ENCODE results near the gene RALGDS.
"Not testable (repeated sequence)": the region's sequence is repeated elsewhere in the genome, so short reads cannot be mapped to it uniquely, and the experiment has no call there.

The RALGDS gene

DNA sequence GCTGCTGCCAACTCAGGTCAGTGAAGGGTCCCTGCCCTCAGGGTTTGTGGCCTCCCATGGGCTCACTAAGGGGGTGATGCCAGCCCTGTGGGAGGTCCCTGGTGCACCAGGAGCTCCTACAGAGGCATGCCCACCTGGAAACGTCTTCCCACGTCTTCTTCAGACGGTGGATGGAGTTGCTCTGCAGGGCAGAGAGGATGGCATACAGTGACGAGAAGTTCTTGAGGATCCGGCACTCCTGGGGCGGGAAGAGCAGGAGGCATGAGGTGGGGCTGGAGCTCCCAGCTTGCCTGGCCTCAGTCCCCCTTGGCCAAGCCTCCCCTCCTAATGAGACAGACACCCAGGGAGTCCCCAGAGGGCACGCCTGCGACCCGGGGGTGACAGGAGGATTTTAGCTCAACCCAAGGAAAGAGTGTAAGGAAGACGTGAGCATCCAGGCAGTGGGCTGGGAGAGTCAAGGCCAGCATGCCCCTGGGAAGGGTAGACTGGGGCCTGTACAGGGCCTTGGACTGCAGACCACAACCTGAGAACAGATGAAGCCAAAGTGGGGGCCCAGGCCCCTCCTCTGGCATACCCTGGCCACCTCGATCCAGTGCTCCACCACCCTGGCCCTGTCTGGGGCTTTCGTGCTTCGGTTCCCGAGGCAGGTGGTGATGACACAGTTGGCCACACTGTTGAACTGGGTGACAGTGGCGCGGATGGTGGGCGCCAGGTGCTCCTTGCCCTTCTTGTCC is 14.4 kb downstream of the RALGDS start:
- DNase-seq (ENCODE audit: low read depth) = no peak

DNA sequence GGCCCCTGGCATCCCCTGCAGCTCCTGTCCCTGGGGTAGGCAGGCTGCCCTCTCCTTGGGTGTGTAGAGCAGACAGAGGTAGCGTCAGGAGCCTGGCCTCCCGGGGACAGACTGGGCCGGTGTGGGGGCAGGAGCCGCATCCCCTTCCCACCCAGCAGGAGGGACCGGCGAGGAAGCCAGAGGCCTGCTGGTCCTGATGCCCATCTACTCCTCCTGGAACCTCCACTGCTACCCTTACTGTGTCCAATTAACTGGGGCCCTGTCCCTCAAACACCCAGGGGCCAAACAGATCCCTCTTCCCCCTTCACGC is 15.6 kb downstream of the RALGDS start:
- DNase-seq (ENCODE audit: low read depth) = no peak

DNA sequence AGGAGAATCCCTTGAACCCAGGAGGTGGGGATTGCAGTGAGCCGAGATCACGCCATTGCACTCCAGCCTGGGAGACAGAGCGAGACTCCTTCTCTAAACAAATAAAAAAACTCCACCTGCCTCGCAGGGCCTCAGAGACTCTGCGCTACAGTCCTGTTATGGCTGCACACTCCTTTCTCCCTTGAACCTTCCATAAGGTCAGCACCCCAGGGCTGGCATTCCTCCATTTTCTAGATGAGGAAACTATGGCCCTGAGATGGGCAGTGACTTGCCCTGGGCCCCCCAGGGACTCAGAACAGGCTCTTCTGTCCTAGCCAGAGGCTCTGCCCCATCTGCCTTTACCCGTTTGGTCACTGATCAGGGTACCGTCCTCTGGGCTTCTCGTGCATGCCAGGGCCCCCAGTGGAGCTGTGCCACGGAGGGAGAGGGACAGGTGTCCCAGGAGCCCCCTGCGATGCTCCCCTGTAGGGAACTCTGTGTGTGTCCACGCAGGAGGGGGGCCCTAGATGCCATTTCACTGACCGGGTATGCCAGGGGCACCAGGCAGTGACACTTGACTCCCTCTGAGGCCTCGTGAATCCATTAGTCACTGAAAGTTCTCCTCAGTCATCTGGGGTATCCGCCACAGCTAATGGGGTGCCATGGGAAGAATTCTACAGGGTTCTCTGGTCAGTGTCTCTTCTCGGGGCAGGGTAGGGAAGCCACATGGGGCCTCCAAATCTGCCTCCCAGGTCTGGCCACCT is 16.2 kb downstream of the RALGDS start:
- DNase-seq (ENCODE audit: low read depth) = no peak

DNA sequence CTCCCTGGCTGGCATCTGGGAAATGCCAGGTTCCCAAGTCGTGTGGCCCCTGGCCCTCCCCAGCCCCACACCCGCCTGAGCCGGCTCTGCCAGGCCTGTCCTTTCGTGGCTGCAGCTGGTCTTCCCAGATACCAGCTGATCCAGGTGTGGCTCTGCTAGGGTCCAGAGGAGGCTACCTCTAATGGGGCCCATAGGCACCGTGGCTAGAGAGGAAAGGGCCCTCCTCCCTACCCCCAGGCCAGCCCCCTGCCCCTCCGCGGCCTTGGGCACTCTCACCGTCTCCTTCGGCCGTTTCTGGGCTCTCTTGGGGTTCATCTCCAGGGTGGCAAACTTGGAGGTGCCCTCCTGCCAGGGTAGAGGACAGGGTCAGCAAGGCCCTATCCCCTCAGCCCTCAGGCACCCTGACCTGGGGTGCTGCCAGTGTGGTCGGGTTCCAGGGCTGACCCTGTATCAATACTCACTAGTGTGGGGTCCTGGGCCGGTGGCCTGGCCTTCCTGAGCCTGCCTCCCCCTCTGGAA is 17.0 kb downstream of the RALGDS start:
- DNase-seq (ENCODE audit: low read depth) = no peak

DNA sequence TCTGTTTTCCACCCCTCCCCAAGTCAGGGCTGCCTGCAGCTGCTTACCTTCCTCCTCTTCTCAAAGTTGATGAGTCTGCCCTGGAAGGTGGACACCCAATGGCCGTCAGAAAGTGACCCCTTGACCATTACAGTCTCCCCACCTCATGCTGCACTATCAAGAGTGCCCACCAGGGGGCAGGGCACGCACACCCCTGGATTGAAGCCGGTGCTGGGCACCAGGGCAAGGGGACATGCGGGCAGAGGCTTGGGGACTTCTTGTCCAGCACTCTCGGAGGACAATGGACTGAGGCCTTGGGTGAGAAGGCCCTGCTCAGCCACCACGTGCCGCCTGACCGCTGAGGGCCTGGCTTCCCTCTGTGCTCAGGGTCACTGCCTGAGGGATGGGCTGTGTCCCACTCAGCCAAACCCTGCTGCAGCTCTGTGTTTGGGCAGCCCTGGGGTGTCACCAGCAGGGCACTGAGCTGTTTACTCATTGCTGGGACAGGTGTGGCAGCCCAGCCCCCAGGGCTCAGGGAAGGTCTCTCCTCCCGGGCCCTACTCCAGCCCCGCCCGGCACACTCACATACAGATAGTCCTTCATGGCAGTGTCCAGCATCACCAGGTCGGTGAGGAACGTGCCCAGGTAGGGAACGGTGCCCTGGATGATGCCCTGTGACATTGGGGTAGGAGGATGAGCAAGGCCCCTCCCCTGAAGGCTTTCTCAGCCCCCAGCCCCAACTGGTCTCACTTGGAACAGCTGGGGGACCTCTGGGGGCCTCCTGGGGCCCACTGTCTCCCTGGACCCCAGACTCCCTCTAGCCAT is 17.7 kb downstream of the RALGDS start:
- no peak for DNase-seq (ENCODE audit: low read depth)

DNA sequence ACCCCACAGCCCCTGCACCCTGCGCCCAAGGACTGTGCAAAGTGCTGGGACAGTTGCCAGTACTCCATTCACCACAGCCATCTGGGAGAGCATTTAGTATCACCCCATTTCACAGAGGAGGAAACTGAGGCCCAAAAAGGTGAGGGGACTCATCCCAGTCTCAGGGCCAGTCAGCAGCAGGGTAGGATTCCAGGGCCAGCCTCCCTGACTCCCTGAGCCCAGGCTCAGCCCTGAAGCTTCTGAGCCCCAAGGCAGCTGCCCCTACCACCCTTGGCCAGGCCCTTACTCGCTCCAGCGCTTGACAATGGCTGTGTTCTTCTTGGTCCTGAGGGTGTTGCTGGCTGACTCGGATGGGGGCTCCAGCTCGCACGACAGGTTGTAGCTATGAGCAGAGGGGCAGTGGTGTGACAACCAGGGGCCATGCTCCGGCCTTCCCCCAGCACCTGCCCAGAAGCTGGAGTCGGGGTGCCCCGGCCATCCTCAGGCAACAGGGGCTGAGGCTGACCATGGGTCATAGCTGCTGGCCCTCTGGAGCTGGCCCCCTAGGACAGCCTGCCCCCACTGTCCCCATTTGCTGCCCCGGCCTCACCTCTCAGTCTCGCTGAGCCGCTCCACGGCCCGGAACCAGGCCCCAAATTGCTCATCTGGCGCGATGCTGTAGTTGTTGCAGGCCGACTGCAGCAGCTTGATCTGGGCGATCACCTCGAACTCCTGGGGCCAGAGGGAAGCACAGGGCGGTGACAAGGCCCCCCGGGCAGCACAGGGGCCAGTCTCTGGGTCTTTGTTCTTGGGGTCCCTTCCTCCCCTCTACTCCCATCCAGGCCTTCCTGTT is 18.6 kb downstream of the RALGDS start:
- no peak for DNase-seq (ENCODE audit: low read depth)

DNA sequence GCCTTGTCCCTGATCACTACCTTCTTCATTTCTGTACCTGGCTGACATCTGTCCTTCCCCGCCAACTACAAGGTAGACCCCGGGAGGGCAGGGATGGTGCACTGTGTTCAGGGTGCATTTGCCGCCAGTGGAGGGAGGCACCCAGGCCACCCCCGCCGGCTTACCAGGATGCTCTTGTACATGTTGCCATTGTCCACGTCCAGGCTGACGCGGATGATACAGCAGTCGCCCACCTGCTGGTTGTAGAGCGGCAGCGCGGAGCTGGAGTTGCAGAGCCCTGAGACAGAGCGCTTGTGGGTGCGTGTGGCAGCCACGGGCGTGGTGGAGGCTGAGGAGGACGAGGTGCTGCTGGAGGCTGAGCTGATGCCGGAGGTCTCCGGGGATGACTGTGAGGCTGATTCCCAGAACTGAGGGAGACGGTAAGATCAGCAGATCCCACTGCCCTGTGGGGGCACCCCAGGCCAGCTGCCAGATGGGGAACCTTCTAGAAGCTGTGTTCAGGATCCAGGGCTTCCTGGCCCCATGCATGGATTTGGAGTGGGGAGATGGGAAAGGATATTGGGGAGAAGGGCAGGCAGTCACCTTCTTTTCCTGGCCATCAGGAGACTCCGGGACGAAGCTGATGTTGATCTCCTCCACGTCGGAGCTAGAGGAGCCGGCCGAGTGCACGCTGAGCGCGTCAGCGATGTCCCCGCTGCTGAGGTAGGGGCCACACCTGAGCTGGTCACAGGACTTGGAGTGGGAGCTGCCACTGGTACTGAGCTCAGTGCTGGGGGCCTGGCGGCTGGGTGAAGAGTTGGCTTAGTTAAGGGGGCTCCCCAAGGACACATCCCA is 19.5 kb downstream of the RALGDS start:
- no peak for DNase-seq (ENCODE audit: low read depth)

DNA sequence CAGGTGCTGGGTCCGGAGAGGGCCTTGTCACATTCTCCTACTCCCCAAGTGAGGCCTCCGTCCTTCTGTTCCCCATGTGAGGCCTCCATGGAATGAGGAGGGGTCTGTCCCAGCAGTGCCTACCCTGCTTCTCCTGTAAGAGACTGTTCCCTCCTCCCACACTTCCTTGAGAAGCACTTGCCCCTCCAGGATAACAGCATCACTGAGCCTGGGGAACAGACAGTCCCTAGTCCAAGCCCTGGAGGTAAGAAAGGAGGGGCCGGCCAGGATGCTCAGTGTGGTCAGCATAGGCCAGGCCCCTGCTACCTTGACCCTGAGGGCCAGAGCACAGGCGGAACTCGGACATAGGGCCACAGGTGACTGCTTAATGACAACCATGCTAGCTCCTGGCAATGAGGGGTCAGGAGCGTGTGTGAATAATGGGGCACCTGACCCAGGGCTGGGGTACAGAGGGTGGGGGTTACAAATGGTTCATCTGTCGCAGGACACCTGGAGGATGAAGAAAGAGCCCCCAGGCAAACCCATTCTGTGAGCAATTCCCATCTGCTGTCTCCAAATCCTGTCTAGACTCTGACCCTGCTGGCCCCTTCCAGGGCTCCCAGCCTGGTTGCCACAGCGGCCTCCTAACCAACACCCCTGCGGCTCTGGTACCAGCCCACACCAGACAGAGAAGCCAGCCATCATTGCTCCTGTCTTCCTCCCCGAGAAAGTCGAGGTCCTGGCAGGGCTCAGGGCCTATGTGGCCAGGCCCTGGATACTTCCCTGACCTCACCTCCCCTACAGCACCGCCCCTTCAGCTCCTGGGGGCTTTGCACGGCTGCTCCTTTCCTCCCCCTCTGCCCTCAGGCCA is 20.3 kb downstream of the RALGDS start:
- no peak for DNase-seq (ENCODE audit: low read depth)

DNA sequence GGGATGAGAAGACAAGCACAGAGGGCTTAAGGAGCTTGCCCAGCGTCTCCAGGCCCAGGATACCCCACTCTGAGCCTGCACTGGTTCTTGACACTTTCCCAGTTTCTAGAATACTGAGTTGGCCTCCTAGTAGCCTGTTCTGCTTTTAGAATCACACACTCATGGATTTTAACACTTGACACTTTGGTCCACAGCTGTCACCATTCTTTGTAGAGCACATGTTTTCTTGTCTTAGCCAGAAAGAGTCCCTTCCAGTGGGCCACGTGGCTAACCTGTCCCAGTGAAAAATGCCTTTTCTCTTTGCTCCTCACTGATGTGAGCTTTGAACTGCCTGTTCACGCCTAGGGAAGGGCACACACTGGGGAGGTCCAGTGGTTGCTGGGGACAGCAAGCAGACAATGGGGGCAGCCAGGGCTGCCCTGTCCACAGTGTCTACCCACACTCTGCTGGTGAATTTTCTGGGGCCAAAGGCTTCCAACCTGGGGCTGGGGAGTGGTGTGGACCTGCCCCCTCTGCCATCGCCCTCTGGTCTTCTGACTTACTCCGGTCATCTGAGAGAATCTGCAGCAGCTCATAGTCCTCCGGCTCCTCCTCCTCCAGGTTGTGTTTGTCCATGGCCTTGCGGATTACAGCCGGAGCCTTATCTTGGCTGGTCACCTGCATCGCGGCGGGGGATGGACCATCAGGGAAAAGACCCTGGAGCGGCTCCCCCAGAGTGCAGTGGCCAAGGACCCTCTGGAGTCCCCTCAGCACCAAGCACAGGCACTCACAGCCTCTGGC is 21.1 kb downstream of the RALGDS start:
- no peak for DNase-seq (ENCODE audit: low read depth)

DNA sequence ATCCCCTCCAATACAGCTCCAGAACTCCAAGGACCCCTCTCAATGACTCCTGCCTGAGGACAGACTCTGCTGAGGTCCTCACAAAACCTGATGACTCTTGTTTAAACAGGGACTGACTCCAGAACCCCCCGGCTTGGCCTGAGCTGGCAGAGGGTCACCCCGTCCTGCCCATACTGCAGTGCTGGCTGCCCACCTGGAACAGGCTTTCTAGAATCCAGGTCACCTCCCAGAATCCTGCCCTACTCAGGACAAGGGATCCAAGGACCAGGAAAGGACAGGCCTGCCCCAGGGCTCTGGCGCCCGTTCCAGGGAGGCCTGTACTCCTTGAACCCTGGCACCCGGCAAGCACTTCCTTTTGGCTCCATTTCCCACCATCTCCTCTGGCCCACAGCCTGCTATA is 22.2 kb downstream of the RALGDS start:
- no peak for DNase-seq (ENCODE audit: low read depth)

DNA sequence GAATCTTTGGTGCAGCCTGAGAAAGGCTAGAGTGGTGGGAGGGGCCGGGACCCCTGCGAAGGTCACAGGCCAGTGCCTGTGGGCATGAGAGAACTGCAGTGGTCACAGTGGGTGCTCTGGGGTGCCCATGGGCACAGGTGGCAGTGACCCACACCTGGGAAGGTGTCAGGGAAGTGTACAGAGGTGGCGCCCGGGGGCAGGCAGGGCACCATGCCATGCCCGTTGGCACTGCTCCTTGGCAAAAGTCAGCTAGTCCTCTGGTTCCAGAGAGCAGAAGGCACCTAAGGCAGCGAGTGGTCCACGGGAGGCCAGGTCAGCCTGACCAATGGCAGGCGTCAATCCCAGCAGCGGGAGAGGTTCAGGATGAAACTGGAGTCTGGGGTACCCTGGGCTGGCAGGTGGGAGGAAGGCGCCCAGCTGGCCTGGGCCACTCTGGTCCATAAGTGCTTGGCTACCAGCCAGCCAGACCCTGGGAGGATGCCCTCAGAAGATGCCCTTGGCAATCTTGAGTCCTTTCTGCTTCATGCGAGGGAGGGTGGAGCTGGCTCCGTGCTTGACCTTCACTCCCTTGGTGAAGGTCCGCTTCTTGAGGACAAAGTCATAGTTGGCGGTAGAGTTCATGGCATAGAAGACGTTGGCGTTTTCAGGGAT is 22.8 kb downstream of the RALGDS start:
- DNase-seq (ENCODE audit: low read depth) = no peak

DNA sequence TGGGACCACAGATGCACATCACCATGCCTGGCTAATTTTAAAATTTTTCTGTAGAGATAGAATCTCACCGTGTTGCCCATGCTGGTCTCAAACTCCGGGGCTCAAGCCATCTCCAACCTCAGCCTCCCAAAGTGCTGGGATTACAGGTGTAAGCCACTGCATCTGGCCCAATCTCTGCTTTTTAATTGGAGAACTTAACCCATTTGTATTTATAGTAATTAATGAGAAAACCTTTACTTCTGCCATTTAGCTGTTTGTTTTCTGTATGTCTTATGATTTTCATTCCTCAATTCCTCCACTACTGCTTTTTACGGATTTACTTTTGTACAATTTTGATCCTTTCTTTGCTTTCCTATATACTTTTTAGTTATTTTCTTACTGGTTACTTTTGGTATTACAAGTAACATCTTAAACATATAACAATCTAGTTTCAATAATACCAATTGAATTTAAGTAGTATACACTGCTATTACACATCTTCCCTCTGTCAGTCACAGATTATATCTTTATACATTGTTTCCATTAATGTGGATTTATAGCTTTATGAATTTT is 26.1 kb downstream of the RALGDS start:
- no peak for DNase-seq (ENCODE audit: low read depth)

DNA sequence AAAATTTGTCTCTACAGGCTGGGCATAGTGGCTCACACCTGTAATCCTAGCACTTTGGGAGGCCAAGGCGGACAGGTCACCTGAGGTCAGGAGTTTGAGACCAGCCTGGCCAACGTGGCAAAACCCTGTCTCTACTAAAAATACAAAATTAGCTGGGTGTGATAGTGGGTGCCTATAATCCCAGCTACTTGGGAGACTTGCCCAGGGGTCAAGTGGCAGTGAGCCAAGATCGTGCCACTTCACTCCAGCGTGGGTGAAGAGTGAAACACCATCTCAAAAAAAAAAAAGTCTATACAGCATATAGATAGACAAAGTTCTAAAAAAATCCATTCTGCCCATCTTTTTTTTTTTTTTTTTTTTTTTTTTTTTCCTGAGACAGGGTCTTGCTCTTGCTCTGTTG is 26.7 kb downstream of the RALGDS start:
- DNase-seq (ENCODE audit: low read depth) = not testable (repeated sequence)

DNA sequence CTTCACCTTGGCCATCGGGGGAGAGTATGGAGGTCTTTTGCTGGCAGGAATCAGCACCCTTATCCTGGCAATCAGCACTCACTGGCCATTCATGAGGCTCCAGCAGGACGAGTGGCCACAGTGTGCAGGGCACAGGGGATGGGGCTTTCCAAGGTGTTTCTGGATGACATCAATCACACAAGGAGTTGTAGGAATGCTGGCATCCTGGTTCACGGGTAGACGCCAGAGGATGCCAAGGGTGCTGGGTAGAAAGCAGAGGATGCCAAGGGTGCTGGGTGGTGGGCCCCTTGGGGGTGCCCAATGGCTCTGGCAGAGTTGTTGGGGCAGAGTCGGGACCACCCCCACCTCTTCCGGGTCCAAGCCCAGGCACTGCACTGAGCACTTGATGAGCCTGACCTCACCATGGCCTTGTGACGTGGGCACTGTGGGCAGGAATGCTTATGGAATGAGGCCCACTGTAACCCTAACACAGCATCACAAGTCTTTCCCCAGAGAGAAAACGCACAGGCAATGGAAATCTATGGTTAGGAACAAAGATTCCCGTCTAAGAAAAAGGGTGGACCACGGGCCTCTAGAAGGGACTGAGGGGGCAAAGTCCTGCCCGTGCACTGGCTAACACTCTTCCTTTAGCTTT is 30.2 kb downstream of the RALGDS start:
- DNase-seq (ENCODE audit: low read depth) = no peak

DNA sequence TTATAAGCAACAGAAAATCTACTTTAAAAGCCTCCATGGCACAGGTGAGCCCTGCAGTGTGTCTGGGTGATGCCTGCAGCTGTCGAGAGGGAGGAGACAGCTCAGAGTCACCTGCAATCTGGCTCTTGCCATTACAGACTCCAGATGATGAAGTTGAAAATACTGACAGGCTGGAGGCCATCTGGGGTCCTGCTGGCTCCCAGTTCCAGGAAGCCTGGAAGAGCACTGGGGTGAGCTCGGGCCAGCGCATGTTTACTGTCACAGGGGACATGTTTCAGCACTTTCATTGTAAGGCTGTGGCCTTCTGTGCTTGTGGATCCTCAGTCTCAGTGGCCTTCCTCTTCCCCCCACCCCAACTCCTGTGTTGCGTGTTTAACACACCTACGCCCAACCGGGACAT is 30.9 kb downstream of the RALGDS start:
- DNase-seq (ENCODE audit: low read depth) = no peak

DNA sequence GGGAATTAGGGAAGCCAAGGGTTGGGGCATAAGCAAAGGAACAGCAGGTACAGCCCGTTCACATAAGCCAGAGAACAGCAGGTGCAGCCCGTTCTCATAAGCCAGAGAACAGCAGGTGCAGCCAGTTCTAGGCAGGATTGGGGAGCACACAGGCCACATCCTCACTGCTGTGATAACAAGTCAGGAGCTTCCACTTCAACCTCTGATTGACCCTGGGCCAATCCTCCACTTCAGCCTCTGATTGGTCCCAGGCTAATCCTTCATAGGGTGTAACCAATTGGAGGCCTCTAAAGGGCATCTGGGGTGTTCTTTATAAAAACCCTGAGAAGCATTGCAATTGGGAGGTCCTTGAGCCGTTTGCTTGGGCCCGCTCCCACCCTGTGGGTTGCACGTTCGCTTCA is 31.8 kb downstream of the RALGDS start:
- no peak for DNase-seq (ENCODE audit: low read depth)

DNA sequence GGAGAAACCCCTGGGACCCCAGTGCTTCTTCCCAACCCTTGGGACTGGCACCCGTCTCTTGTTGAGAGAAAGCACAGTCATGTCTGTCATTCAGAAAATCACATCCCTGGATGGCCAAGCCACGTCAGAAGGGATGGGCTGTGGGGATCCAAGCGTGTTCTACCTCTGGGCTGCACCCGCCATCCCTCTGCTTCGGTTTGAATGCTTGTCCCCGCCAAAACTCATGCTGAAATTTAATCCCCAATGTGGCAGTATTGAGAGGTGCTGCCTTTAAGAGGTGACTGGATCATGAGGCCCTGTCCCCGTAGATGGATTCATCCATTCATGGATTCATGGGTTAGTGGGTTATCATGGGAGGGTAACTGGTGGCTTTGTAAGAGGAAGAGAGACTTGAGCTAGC is 32.3 kb downstream of the RALGDS start:
- no peak for DNase-seq (ENCODE audit: low read depth)

DNA sequence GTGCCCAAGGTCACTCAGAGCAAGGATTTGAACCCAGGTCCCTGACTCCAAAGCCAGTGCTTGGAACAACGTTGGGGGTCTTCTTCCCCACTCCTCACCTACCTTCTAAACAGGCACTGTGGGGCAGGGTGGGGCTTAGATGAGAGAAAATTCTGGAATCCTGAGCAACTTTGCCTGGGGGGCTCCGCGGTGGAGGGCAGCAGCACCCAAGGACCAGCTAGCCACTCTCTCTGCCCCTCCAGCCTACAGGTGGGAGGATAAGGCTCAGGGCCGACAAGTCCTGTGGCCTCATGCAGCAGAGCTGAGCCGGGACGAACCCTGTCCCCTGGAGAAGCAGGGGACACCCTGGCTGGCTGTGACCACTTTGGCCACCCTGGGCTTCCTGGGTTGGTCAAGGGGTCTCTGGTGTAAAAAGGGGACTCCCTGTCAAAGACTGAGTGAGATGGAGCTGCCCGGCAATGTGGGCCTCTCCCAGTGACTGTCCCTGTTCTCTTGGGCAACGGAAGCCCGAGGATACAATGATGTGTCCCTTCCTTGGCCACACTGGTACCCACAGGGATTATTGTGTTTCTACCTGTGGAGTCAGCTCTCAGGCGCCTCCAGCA is 32.8 kb downstream of the RALGDS start:
- no peak for DNase-seq (ENCODE audit: low read depth)

Measured in GM04504 (cell line).